GM23338 (cell line): ENCODE measurements around the gene GNAS.

Experiments
- EZH2 ChIP-seq: fragments of 200-600 bp; sonication (generic); IDR thresholded peaks from one replicate; pipeline ENCODE4 v1.8.0; 2017; ENCODE audit warnings: antibody characterized with exemption, mild to moderate bottlenecking, low read depth; ENCODE audit not compliant: unreplicated experiment
- EZH2phosphoT487 ChIP-seq: fragments of 200-600 bp; sonication (generic); IDR thresholded peaks from one replicate; pipeline ENCODE4 v1.8.1; 2018; ENCODE audit warnings: antibody characterized with exemption; ENCODE audit not compliant: unreplicated experiment
- JUNB ChIP-seq: IDR thresholded peaks from one replicate; pipeline ENCODE4 v1.6.1; 2016; ENCODE audit warnings: antibody characterized with exemption; ENCODE audit not compliant: unreplicated experiment
- POLR2AphosphoS5 ChIP-seq: IDR thresholded peaks from 2 replicates; pipeline ENCODE4 v1.6.1; 2016; ENCODE audit warnings: antibody characterized with exemption, low read depth
- TF ChIP-seq, protein P1 (sequence below), 2 experiments: fragments of 200-600 bp in 1 of 2; sonication (generic) in 1 of 2; conservative IDR thresholded peaks; 2 replicates each; pipeline versions ENCODE4 v1.5.1 to v1.6.1; 2016 to 2017; ENCODE audit warnings: antibody characterized with exemption in 2 of 2, low read depth in 2 of 2, mild to moderate bottlenecking in 2 of 2, moderate library complexity in 1 of 2
- TF ChIP-seq, protein P2 (sequence below): IDR thresholded peaks from one replicate; pipeline ENCODE4 v1.6.1; 2018; ENCODE audit warnings: antibody characterized with exemption; ENCODE audit not compliant: unreplicated experiment

DNA sequence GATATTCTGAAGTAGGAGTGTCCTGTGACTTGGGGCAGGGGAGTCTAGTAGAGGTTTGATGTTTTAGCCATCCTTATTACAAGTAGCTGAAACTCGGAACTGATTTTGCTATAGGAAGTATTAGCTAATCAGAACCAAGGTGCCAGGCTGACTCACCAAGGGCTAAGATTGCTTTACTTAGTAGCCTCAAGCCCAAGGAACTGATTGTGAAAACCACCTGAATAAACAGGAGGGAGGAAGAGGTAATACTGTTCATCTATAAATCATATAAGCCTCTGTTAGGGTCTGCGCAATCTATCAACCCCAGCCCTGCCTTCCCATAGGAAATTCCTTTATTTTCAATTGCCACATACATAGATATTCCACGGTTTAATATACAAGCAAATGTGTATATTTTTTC is 54.4 kb downstream of the GNAS start:
- TF ChIP-seq, protein P1, sequence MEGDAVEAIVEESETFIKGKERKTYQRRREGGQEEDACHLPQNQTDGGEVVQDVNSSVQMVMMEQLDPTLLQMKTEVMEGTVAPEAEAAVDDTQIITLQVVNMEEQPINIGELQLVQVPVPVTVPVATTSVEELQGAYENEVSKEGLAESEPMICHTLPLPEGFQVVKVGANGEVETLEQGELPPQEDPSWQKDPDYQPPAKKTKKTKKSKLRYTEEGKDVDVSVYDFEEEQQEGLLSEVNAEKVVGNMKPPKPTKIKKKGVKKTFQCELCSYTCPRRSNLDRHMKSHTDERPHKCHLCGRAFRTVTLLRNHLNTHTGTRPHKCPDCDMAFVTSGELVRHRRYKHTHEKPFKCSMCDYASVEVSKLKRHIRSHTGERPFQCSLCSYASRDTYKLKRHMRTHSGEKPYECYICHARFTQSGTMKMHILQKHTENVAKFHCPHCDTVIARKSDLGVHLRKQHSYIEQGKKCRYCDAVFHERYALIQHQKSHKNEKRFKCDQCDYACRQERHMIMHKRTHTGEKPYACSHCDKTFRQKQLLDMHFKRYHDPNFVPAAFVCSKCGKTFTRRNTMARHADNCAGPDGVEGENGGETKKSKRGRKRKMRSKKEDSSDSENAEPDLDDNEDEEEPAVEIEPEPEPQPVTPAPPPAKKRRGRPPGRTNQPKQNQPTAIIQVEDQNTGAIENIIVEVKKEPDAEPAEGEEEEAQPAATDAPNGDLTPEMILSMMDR (conservative IDR thresholded peaks at IDR 0.05; ENCODE audit: low read depth in 2 of 2), result no peak
- TF ChIP-seq EZH2 (no peak), POLR2AphosphoS5 (no peak), JUNB (no peak), EZH2phosphoT487 (no peak)
- TF ChIP-seq, protein P2, sequence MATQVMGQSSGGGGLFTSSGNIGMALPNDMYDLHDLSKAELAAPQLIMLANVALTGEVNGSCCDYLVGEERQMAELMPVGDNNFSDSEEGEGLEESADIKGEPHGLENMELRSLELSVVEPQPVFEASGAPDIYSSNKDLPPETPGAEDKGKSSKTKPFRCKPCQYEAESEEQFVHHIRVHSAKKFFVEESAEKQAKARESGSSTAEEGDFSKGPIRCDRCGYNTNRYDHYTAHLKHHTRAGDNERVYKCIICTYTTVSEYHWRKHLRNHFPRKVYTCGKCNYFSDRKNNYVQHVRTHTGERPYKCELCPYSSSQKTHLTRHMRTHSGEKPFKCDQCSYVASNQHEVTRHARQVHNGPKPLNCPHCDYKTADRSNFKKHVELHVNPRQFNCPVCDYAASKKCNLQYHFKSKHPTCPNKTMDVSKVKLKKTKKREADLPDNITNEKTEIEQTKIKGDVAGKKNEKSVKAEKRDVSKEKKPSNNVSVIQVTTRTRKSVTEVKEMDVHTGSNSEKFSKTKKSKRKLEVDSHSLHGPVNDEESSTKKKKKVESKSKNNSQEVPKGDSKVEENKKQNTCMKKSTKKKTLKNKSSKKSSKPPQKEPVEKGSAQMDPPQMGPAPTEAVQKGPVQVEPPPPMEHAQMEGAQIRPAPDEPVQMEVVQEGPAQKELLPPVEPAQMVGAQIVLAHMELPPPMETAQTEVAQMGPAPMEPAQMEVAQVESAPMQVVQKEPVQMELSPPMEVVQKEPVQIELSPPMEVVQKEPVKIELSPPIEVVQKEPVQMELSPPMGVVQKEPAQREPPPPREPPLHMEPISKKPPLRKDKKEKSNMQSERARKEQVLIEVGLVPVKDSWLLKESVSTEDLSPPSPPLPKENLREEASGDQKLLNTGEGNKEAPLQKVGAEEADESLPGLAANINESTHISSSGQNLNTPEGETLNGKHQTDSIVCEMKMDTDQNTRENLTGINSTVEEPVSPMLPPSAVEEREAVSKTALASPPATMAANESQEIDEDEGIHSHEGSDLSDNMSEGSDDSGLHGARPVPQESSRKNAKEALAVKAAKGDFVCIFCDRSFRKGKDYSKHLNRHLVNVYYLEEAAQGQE, result no peak
